Measurements from ENCODE around the gene NFIX. TPM values are rescaled to one million over a fixed set of nuclear protein-coding genes. Genes with fewer than 3 reads are reported as not detected.

NFIX gene
- total and polyA plus RNA-seq, 9 of the 15 experiments (the other 6 are each of a cell fraction or from before 2014, with no cell fraction given): 0.28 to 26.8 (median 5.4) TPM

GRCh38 chr19:13066226-13066625, 71.0 kb downstream of the NFIX start:
- H3K4me2 ChIP-seq (ENCODE audit: insufficient read depth, low read length): no peak overlapping the region
- POLR2A ChIA-PET: interaction anchor here (0.7 kb wide), 1 partner anchor 11 kb away, joined by 4 read pairs; no protein-coding TSS in a partner anchor
- H3K36me3 ChIP-seq (ENCODE audit: control insufficient read depth, insufficient read depth, low read length): no peaks in the 10 kb centered on the region
- no peaks in the 10 kb centered on the region for H3K27me3 ChIP-seq (ENCODE audit: control insufficient read depth in 2 of 2, insufficient read depth in 2 of 2, low read length in 2 of 2)
- peaks cover 5% of the 10 kb centered on the region for H3K9me1 ChIP-seq (ENCODE audit: control insufficient read depth, insufficient read depth, low read length)
- in situ Hi-C loops (cut with MboI): no loop called here
- CTCF ChIA-PET (ENCODE audit: low intra/inter-chr PET ratio): no interaction called here
- DNase-seq (ENCODE audit: extremely low read depth in 1 of 4, low spot score in 3 of 4) (no peak), ATAC-seq (no peak), FAIRE-seq (no peak)
- no TSS peak for BruUV-seq (replicated peaks)
- peak overlapping the region in 1 of 2 experiments; percentile 63; a peak in 2 of 4 replicates for H3K9ac ChIP-seq (ENCODE audit: insufficient read depth in 1 of 2, low read depth in 2 of 2, low read length in 2 of 2)
- WGBS (ENCODE audit: insufficient coverage, low coverage, missing lambda C conversion rate): 82% methylated on average over 5 of the region's 5 CpGs
- no peak overlapping the region for H2AFZ ChIP-seq (ENCODE audit: low read depth, low read length)
- peaks cover 42 to 86% of the 10 kb centered on the region in 2 experiments for H3K4me1 ChIP-seq (replicated peaks in 1 of 2; ENCODE audit: control insufficient read depth in 2 of 2, insufficient read depth in 2 of 2, low read length in 2 of 2)
- H3K4me3 ChIP-seq: no peak overlapping the region
- no peak overlapping the region; the same call in 2 of the 3 replicates for H3K27ac ChIP-seq (ENCODE audit: extremely low read depth, low read depth, low read length)
- intact Hi-C loops (cut with micrococcal nuclease): no loop called here
- TF ChIP-seq HIVEP1 (CRISPR knock-in tag; IDR thresholded peaks at IDR 0.05) (no peak), ZNF740 (CRISPR knock-in tag; IDR thresholded peaks at IDR 0.05) (0 out of 2 replicates have a peak, but pooled peaks have one; percentile 39), ZNF740 (tag; IDR thresholded peaks at IDR 0.05) (no peak)
- H4K20me1 ChIP-seq (replicated peaks; ENCODE audit: control insufficient read depth, insufficient read depth, low read length): no peaks in the 10 kb centered on the region
- peaks cover 28% of the 10 kb centered on the region for H3K79me2 ChIP-seq (ENCODE audit: control insufficient read depth, insufficient read depth, low read length)
- no peaks in the 10 kb centered on the region for H3K9me3 ChIP-seq (replicated peaks; ENCODE audit: control insufficient read depth, insufficient read depth, low read depth, low read length)
